ENCODE measurements around the gene RNF166. TPM values are rescaled to one million over a fixed set of nuclear protein-coding genes. Genes with fewer than 3 reads are reported as not detected.

Gene RNF166
- total and polyA plus RNA-seq, 2 of the 13 experiments (the other 11 are each of a cell fraction or from before 2014, with no cell fraction given): 21.4 to 23.0 TPM

GRCh38 chr16:88700636-88701482, 5.3 kb downstream of the RNF166 start (continued):
- TF ChIP-seq MED8 (CRISPR knock-in tag; IDR thresholded peaks at IDR 0.05; ENCODE audit: insufficient replicate concordance): no peak
- no peak for TF ChIP-seq LBX2 (CRISPR knock-in tag; IDR thresholded peaks at IDR 0.05; ENCODE audit: borderline replicate concordance)
- no peak for TF ChIP-seq PTBP1 (IDR thresholded peaks at IDR 0.05; ENCODE audit: low read depth, low read length, poor library complexity, severe bottlenecking)
- peak; percentile 88 for TF ChIP-seq AGO1 (IDR thresholded peaks at IDR 0.05; ENCODE audit: low read depth, low read length, poor library complexity, severe bottlenecking)
- TF ChIP-seq PHF20 (CRISPR knock-in tag; IDR thresholded peaks at IDR 0.05): peak; percentile 87
- TF ChIP-seq EHMT2 (IDR thresholded peaks at IDR 0.05; ENCODE audit: borderline replicate concordance, low read depth, low read length): no peak
- no peak for TF ChIP-seq RFX5 (IDR thresholded peaks at IDR 0.05; ENCODE audit: low read depth, low read length)
- TF ChIP-seq ARID3A (IDR thresholded peaks at IDR 0.05; ENCODE audit: low read depth, low read length): no peak
- TF ChIP-seq ZNF3 (CRISPR knock-in tag; IDR thresholded peaks at IDR 0.05): no peak
- TF ChIP-seq CSRNP1 (CRISPR knock-in tag; IDR thresholded peaks at IDR 0.05): no peak; the same call in none of the 2 replicates
- TF ChIP-seq REXO4 (CRISPR knock-in tag; IDR thresholded peaks at IDR 0.05; ENCODE audit: borderline replicate concordance): no peak
- no peak for TF ChIP-seq SMAD3 (CRISPR knock-in tag; IDR thresholded peaks at IDR 0.05)
- TF ChIP-seq FUBP1 (CRISPR knock-in tag; IDR thresholded peaks at IDR 0.05; ENCODE audit: borderline replicate concordance): 0 out of 2 replicates have a peak, but pooled peaks have one; percentile 15
- no peak for TF ChIP-seq ZNF7 (CRISPR knock-in tag; IDR thresholded peaks at IDR 0.05)
- no peak for TF ChIP-seq USF2 (IDR thresholded peaks at IDR 0.05; ENCODE audit: low read depth, low read length)
- TF ChIP-seq USF2 (CRISPR knock-in tag; IDR thresholded peaks at IDR 0.05; ENCODE audit: borderline replicate concordance): peak; percentile 73
- no peak for TF ChIP-seq ATAD3A (CRISPR knock-in tag; IDR thresholded peaks at IDR 0.05)
- no peak; the same call in 1 of the 2 replicates for TF ChIP-seq SALL2 (CRISPR knock-in tag; IDR thresholded peaks at IDR 0.05)
- peak; percentile 35; the same call in 1 of the 2 replicates for TF ChIP-seq NR2F2 (IDR thresholded peaks at IDR 0.05; ENCODE audit: borderline replicate concordance, low read depth)
- TF ChIP-seq ZNF264 (CRISPR knock-in tag; IDR thresholded peaks at IDR 0.05): peak; percentile 53; the same call in 1 of the 2 replicates
- TF ChIP-seq ZNF34 (CRISPR knock-in tag; IDR thresholded peaks at IDR 0.05; ENCODE audit: borderline replicate concordance): 0 out of 2 replicates have a peak, but pooled peaks have one; percentile 55
